SIG-M5 (cell line): Measurements from ENCODE around the gene OR10J5.
"Not testable (repeated sequence)": the region's sequence is repeated elsewhere in the genome, so short reads cannot be mapped to it uniquely, and the experiment has no call there.

Experiments used
- DNase-seq: peaks from one replicate; lab custom pipeline; 2025; lab: John Stamatoyannopoulos, UW

OR10J5 gene, protein sequence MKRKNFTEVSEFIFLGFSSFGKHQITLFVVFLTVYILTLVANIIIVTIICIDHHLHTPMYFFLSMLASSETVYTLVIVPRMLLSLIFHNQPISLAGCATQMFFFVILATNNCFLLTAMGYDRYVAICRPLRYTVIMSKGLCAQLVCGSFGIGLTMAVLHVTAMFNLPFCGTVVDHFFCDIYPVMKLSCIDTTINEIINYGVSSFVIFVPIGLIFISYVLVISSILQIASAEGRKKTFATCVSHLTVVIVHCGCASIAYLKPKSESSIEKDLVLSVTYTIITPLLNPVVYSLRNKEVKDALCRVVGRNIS

DNA sequence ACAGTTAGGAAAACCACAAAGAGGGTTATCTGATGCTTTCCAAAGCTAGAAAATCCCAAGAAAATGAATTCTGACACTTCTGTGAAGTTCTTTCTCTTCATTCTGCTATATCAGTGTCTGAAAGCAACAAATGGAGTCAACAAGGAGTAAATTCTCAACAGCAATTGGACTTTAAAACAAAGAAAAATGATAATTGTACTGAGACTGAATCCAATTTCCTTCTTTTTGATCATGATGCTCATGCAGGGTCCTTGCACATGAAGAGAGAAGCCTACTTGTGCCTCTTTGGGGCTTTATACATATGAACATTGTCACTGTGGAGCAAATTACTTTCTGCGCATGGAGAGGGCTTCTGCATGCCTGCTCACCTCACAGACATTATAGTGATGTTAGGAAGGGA lies at the start of gene OR10J5:
Gene OR10J5, minus strand, starts transcription at position 101 of the 400 bp plus-strand sequence. Its CDS starts 0 bp downstream, at position 101.
- DNase-seq = no peak

DNA sequence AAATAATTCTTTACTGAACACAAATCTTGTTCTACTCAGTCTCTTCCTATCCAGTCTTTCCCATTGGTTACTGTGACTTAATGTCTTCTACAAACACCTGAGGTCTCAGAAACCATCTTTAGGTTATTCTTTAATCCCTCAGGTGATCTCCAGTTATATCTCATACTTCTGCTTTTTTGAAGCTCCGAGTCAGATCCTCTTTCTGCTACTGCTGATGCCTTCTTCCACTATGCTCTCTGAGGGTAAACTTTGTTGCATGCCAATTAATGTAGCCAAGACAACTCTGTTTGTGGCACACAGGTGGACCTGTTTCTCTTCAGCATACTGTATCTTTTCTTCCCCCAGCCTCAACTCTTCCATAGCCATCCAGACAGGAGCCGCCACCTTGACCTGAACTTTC lies 48.7 kb upstream of the OR10J5 start:
- no peak for DNase-seq

DNA sequence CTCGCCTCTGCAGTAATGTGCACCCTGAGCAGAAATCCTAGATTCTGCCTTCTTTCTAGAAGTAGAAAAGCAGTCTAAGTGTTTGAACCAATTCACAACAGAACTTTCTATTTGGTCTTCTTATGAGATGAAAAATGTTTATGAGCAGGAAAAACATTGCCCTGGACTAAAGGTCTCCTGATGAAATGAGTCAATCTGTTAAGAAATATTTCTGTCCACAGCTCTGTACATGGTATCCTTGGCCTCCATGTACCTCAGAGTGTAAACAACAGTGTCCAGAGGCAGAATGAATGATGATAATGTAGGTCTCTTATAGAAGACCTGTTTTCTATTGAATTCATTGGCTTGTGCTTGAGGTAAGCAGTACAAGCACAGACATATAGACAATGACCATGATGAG lies 45.6 kb upstream of the OR10J5 start:
- no peak for DNase-seq

DNA sequence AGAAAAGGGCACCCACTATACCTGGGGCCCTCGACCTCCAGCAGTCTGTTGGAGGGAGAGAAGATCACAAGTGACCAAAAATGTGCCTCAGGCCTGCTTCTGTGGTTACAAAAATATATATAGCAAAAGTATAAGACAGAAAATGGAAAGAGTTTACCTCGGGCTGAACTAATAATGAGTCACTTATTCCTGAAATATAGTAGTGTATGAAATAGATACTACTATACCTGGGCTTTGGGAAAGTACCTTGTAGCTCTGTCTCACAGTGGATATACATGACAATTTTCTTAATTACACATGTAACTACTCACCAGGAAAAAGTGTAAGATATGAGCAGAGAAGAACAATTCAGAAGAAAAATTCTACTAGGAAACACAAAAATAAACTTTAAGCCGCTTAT lies 44.5 kb upstream of the OR10J5 start:
- no peak for DNase-seq

DNA sequence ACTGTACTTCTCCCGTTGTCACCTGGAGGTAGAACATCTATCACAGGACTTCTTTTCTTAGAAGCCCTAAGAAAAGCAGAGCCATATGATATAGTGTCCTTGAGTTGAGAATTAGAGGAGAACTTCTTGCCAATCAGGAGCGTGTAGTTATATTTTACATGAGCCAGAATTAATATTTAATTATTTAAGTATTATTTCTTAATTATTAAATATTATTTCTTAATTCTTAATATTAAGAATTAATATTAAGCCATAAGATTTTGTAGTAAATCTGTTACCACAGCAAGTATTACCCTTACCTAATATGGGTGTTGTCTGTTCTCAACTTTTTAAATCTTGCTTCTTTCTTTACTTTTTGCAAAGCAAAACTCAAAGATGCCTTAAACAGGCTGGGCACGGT lies 41.6 kb upstream of the OR10J5 start:
- no peak for DNase-seq

DNA sequence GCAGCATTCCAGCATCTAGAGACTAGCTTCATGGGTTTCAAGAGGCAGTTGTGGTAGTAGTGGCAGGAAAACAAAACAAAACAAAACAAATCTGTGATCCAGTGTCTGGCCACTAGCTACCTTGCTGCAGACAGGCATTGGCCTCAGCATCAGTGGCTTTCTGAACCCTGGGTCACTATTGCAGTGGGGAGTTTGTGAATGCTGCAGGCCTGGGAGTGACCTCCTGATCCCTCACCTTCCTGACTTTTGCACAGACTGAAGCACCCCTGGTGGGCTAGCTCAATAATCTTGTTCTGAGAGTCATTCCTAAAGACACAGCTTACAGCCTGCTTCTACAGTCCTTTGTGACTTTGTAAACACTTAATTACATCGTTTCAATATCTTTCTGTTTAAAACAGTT lies 26.9 kb upstream of the OR10J5 start:
- DNase-seq = no peak

DNA sequence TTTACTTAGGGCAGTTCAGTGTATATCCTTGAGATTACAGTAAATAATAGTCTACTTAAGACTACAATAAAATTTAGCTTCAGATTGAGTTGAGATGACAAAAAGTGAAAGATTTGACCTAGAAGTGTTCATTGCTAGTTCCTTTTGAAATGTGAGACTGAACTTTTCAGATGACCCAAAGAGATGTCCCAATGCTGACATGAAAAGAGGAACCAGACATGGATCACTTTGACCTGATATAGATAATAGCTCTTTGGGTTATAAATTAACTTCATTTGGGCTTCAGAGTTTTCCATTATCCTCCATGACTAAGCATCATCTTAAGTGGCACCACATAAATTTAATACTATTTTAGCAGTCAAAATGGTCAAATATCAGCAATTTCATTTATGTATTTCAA lies 25.7 kb upstream of the OR10J5 start:
- no peak for DNase-seq

DNA sequence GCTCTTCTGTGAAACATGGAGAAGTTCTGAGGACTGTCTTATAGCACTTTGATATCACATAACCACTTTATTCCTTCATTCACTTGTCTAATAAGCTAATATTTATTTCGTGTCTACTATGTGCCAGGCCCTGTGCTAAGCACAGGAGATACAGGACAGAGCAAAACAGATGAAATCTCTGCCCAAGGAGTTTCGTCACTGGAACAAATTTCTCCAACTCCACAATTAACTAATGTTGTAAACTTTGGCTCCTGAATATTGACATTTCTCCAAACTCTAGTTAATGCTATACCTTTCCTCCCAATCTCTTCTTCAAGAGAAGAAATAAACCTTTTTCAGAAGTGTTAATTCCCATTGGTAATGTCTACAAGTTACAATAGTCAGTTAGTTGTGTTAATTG lies 24.8 kb upstream of the OR10J5 start:
- no peak for DNase-seq

DNA sequence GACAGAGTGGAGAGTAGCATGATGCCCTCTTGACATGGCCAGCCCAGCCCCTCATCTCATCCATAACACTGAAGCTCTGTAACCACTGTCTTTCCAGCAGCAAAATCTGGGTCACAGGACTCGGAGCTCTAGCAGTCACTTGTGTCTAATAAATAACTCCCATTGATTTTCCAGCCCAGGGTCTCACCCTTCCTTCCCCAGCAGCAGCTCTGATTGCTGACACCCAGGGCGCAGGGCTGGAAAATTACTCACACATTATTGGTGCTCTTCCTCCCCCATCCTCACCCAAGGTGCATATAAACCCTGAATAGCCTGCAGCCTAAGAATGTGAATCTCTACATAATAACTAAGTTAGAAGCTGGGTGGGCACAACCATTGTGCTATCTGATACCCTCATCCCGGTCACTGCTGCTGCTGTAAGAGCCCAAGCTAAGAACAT lies 21.1 kb upstream of the OR10J5 start:
- no peak for DNase-seq

DNA sequence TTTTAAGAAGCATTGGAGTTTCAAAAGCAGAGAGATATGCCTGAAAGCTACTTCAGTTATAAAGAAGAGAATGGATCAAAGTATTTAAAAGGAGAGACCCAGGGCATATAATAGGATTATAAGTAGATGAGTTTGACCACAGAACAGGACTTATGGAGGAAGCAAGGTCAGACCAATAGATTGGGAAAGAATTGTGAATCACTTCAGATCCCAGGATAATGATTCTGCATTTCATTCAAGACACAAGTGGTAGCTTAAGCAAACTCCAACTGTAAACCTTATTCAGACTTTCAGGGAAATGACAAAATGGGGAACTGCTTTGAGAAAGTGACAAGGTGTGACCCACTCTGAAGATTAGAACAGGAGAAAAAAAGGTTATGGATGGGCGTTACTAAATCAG lies 18.9 kb upstream of the OR10J5 start:
- DNase-seq = no peak

DNA sequence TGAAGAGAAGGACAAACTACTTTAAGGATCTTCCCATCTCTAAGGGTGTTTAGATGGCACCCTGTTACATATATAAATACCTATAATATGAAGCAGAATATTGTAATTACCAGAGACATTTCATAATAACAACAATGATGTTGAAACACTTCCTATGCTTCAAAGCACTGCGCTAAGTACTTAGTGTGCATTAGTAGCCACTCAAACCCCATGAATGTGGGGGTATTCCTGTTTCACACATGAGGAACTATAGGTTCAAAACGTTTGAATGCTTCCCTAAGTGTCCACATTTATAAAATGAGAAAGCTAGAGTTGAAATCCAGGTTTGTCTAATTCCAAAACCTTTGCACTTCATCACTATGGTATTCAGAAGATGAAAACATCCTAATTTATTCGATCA lies 18.5 kb upstream of the OR10J5 start:
- DNase-seq = no peak

DNA sequence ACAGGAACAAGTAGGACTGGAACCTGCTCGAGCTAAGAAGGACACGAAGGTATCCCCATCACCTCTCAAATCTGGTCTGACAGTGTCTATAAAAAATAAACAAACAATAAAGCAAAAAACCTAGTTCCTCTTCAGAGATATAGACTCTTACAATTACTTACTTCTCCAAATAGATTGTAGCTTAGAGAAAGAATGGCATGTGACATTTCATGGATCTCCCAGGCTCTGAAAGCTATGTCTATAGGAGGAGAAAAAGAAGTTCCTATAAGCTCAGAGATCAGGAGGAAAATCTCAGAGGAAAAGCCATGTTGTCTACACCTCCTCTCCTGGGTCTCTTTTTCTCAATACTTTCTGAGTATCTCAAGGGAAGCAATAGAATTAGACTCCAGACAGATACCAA lies 12.3 kb upstream of the OR10J5 start:
- DNase-seq = no peak

DNA sequence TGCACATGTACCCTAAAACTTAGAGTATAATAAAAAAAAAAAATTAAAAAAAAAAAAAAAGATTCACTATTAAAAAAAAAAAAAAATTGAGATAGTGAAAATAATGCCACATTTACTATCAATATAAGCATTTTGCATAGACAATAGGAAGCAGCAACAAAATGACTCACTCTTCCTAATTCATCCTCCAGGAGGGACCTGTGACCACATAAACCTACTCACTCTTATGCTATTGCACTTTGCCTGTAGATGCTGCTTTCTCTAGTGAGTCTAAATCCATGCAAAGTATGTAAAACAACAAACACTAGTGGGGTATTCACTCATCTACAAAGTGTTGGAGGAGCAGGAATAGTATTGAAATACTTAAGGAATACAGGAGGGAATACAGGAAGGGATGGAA lies 2.9 kb downstream of the OR10J5 start:
- no peak for DNase-seq

DNA sequence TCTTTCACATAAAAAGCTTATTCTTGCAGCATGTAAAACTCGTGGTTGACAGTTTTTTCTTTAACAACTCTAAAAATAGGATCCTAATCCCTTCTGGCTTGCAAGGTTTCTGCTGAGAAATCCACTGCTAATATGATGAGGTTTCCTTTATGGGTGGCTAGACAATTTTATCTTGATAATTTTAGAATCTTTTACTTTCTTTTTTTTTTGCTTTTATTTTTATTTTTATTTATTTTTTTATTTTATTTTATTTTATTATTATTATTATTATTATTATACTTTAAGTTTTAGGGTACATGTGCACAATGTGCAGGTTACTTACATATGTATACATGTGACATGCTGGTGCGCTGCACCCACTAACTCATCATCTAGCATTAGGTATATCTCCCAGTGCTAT lies 11.0 kb downstream of the OR10J5 start:
- not testable (repeated sequence) for DNase-seq

DNA sequence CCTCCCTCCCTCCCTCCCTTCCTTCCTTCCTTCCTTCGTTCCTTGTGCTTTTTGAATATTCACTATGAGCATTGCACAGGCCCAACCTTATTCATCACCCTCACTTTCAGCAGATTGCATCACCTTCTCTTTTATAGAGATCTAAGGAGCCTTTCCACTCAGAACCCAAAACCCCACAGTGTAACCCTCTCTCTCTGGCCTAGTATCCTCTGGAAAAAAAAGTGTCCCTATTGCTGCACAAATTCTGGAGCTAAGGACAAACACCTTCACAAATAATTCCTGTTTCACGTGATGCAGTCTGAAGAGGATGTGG lies 25.6 kb downstream of the OR10J5 start:
- DNase-seq = no peak

DNA sequence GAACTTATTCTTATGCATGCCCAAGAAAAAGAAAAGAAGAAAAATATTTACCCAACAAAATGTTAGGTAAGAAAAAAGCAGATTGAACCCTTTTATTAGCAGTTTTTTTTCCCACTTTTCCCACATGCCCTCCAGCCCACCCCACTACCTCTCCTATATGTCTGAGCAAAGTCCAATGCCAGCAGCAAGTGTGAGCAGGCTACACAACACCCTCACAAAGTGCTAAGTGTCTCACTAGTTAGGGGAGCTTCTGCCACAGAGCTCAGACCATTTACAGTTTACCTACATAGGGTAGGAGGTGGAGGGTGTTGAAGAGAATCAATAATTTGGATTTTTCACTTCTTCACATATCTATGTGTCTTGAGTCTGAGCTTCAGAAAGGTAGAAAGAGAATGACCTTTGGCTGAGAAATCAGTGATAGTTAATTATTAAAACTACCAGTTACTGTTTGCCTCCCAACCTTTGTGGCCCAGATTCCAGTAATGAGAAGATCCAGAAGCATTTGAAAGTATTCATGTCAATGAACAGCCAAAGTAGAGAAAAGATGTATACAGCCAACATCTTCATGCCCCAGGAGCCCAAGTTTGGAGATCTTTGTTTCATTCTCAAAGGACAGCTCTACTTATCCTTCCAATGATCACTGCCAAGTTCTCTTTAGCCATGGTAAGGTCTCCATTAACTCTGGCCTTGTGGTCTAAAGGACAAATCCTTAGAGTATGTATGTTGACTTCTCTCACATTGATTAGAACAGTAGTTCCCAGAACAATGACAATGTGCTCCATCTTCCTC lies 26.2 kb downstream of the OR10J5 start:
- DNase-seq = no peak

DNA sequence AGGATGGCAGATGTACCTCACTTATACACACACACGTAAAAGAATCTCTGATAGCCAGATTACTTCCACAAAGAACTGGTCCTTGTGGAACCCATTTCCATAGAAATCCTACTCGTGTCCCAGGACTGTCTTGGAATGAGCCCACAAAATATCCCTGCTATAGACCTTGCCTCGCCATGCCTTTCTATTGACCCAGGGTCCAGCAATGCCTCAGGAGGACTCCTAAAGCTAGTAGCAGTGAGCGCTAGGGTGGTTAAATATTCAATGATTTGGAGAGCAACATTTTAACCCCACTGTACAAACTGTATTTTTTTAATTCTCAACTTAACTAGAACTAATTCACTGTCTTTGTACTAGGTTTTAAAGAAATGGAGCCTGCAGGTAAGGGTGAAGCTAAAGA lies 26.9 kb downstream of the OR10J5 start:
- no peak for DNase-seq

DNA sequence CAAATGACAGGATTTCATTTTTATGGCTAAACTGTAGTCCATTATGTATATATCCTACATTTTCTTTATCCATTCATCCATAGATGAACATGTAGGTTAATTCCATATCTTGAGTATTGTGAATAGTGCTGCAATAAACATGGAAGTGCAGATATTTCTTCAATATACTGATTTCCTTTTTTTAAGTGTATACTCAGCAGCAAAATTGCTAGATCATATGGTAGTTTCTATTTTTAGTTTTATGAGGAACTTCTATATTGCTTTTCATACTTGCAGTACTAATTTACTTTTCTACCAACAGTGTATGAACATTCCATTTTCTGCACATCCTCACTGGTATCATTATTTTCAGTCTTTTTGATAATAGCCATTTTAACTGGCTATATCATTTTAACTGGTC lies 30.1 kb downstream of the OR10J5 start:
- DNase-seq = no peak

DNA sequence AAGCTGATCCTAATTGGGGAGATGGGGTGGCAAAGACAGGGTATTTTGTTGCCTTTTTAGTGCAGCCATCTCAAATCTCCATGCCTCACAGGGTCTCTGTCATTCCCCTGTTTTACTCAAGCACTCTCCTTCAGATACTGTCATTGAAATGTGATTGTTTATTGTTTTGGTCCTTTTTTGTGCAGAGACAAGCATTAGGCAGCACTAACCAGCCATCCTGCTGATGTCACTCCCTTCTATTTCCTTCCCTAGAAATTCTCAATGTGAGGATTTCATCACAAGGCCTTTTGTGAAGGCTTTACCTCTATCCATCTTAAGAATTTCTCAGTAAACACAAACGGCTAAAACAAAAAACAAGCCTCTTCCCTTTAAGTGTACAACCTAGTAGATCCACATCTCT lies 34.7 kb downstream of the OR10J5 start:
- no peak for DNase-seq

DNA sequence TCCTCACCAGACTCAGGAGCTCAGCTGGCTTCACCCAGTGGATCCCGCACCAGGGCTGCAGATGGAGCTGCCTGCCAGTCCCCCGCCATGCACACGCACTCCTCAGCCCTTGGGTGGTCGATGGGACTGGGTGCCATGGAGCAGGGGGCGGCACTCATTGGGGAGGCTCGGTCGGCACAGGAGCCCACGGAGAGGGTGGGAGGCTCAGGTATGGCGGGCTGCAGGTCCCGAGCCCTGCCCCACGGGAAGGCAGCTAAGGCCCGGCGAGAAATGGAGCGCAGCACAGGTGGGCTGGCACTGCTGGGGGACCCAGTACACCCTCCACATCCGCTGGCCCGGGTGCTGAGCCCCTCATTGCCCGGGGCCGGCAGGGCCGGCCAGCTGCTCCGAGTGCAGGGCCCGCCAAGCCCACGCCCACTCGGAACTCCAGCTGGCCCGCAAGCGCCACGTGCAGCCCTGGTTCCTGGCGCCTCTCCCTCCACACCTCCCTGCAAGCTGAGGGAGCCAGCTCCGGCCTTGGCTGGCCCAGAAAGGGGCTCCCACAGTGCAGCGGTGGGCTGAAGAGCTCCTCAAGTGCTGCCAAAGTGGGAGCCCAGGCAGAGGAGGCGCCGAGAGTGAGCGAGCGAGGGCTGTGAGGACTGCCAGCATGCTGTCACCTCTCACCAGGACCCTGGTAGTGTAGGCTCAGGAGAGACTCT lies 41.1 kb downstream of the OR10J5 start:
- DNase-seq = not testable (repeated sequence)

DNA sequence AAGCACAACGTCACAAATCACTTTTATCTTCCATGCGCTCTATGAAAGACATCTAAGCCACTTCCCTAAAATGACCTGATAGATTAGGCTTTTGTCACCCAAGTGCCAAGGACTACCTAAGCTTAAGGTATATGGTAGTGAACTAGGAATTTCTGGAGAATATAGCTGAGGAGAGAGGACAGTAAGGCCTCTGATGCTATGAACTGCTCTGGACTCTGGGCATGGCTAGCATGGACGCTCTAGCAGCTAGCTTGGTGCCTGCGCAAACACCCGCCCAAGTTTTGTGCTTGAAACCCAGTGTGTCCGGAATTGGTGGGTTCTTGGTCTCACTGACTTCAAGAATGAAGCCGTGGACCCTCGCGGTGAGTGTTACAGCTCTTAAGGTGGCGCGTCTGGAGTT lies 42.5 kb downstream of the OR10J5 start:
- no peak for DNase-seq

DNA sequence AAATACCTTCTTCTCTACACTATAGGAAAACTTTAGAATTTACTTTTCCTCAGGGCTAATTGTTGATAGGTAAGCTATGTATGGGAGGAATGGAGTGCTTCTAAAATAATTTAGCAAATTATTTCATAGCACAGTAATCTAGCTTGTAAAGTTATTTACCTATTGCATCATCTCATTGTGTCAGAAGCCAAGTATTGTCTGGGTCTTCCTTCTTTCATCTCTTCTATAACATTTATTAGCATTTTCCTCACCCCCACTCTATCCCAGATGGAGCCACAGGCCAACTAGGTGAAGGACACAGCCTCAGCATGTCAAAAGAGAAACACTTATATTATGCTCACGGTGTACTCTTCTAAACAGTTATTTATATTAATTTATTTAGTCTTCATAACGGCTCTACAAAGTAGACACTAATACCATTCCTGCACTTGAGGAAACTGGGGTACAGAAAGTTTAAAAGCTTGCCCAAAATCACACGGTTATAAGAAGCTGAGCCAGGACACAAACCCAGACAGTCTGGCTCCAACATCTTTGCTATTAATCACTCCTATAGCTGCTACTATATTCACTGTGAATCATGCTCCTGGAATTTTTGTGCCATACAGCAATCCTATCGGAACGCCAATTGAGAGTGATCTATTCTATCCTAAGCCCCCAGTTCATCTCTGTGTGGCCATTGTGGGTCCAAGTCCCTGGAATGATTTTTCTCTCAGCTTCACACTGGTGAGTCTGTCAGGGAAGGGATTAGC lies 43.1 kb downstream of the OR10J5 start:
- DNase-seq = no peak
